ENCODE data around the gene C5orf22.
"Not testable (repeated sequence)": the region's sequence is repeated elsewhere in the genome, so short reads cannot be mapped to it uniquely, and the experiment has no call there.

- TF ChIP-seq, protein P1, sequence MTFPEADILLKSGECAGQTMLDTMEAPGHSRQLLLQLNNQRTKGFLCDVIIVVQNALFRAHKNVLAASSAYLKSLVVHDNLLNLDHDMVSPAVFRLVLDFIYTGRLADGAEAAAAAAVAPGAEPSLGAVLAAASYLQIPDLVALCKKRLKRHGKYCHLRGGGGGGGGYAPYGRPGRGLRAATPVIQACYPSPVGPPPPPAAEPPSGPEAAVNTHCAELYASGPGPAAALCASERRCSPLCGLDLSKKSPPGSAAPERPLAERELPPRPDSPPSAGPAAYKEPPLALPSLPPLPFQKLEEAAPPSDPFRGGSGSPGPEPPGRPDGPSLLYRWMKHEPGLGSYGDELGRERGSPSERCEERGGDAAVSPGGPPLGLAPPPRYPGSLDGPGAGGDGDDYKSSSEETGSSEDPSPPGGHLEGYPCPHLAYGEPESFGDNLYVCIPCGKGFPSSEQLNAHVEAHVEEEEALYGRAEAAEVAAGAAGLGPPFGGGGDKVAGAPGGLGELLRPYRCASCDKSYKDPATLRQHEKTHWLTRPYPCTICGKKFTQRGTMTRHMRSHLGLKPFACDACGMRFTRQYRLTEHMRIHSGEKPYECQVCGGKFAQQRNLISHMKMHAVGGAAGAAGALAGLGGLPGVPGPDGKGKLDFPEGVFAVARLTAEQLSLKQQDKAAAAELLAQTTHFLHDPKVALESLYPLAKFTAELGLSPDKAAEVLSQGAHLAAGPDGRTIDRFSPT (tag by site-specific recombination; IDR thresholded peaks at IDR 0.05) = not testable (repeated sequence)
- TF ChIP-seq HOXA7 (CRISPR knock-in tag; IDR thresholded peaks at IDR 0.05; ENCODE audit: borderline replicate concordance); ZNF76 (tag by site-specific recombination; IDR thresholded peaks at IDR 0.05; ENCODE audit: borderline replicate concordance, low read depth); ZNF133 (tag by site-specific recombination; IDR thresholded peaks at IDR 0.05): not testable (repeated sequence)
- TF ChIP-seq, protein P2, sequence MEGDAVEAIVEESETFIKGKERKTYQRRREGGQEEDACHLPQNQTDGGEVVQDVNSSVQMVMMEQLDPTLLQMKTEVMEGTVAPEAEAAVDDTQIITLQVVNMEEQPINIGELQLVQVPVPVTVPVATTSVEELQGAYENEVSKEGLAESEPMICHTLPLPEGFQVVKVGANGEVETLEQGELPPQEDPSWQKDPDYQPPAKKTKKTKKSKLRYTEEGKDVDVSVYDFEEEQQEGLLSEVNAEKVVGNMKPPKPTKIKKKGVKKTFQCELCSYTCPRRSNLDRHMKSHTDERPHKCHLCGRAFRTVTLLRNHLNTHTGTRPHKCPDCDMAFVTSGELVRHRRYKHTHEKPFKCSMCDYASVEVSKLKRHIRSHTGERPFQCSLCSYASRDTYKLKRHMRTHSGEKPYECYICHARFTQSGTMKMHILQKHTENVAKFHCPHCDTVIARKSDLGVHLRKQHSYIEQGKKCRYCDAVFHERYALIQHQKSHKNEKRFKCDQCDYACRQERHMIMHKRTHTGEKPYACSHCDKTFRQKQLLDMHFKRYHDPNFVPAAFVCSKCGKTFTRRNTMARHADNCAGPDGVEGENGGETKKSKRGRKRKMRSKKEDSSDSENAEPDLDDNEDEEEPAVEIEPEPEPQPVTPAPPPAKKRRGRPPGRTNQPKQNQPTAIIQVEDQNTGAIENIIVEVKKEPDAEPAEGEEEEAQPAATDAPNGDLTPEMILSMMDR (tag by site-specific recombination; IDR thresholded peaks at IDR 0.05) = not testable (repeated sequence)
Measured at GRCh38 chr5:31566362-31566761, 34.3 kb downstream of the C5orf22 start.

Measured in HEK293 (cell line).